IMR-90 (cell line): Measurements from ENCODE around the gene FERMT3. TPM values are rescaled to one million over a fixed set of nuclear protein-coding genes. Genes with fewer than 3 reads are reported as not detected.

Experiments
- ATAC-seq: fragments of 200-7000 bp; cut with Tn5 transposase; 2 replicates; pipeline ENCODE4 v1.9.1; 2020; ENCODE audit warnings: low read depth, mild to moderate bottlenecking, moderate library complexity
- BruUV-seq: library from RNA; stranded (reverse); fragments of 400-500 nt; replicated peaks from 2 replicates; lab custom pipeline; 2021; lab: Mats Ljungman, UMichigan
- CTCF ChIA-PET: fragments of 300-600 bp; formaldehyde crosslinking; extraction: SDS; loops from one replicate; lab custom pipeline; 2021; ENCODE audit warnings: antibody characterized with exemption; lab: Yijun Ruan, JAX
- POLR2A ChIA-PET: fragments of 300-600 bp; sonication (Branson Sonifier 250); formaldehyde crosslinking; loops from one replicate; lab custom pipeline; 2022; ENCODE audit warnings: antibody characterized with exemption; ENCODE audit not compliant: unreplicated experiment; lab: Charles Lee
- DNase-seq: peaks from one replicate; pipeline ENCODE4 v3.0.0; 2013
- H2AFZ ChIP-seq: replicated peaks from 2 replicates; pipeline ENCODE3; 2013; ENCODE audit warnings: low read length, mild to moderate bottlenecking; ENCODE audit not compliant: poor library complexity
- H2AK5ac ChIP-seq: 2 replicates; pipeline ENCODE4 v1.6.1; 2013; ENCODE audit warnings: low read depth, low read length, inconsistent platforms
- H2AK9ac ChIP-seq: replicated peaks from 2 replicates; pipeline ENCODE3; 2013; ENCODE audit warnings: mild to moderate bottlenecking, low read depth, low read length, moderate library complexity; ENCODE audit not compliant: poor library complexity
- H2BK120ac ChIP-seq: 2 replicates; pipeline ENCODE4 v1.6.1; 2013; ENCODE audit warnings: low read depth, low read length, inconsistent platforms
- H2BK15ac ChIP-seq: 3 replicates; pipeline ENCODE4 v1.6.1; 2013; ENCODE audit warnings: low read depth, low read length, inconsistent platforms
- H2BK20ac ChIP-seq: 2 replicates; pipeline ENCODE4 v1.6.1; 2013; ENCODE audit warnings: low read depth, mild to moderate bottlenecking, inconsistent platforms, low read length, moderate library complexity
- H2BK5ac ChIP-seq: 2 replicates; pipeline ENCODE4 v1.6.1; 2013; ENCODE audit warnings: mild to moderate bottlenecking, low read depth, low read length, inconsistent platforms; ENCODE audit not compliant: poor library complexity, severe bottlenecking
- H3K14ac ChIP-seq: replicated peaks from 2 replicates; pipeline ENCODE4 v1.6.1; 2013; ENCODE audit warnings: low read depth, low read length, inconsistent platforms
- H3K18ac ChIP-seq: 2 replicates; pipeline ENCODE4 v1.6.1; 2013; ENCODE audit warnings: low read depth, low read length, control low read depth
- H3K23ac ChIP-seq: 2 replicates; pipeline ENCODE4 v1.6.1; 2013; ENCODE audit warnings: low read depth, low read length, inconsistent platforms
- H3K27ac ChIP-seq: 2 replicates; pipeline ENCODE4 v1.5.1; 2013; ENCODE audit warnings: mild to moderate bottlenecking, control low read depth, low read length; ENCODE audit not compliant: insufficient read depth
- H3K27me3 ChIP-seq: 2 replicates; pipeline ENCODE4 v1.6.1; 2013; ENCODE audit warnings: low read length; ENCODE audit not compliant: control insufficient read depth, insufficient read depth
- H3K36me3 ChIP-seq: 2 replicates; pipeline ENCODE4 v1.6.1; 2013; ENCODE audit warnings: low read length, mixed read lengths; ENCODE audit not compliant: control insufficient read depth, insufficient read depth
- H3K4ac ChIP-seq: 2 replicates; pipeline ENCODE4 v1.6.1; 2013; ENCODE audit warnings: low read depth, low read length, inconsistent platforms
- H3K4me1 ChIP-seq: 2 replicates; pipeline ENCODE4 v1.6.1; 2013; ENCODE audit warnings: low read length, mixed read lengths; ENCODE audit not compliant: control insufficient read depth, insufficient read depth
- H3K4me2 ChIP-seq: 2 replicates; pipeline ENCODE4 v1.6.1; 2013; ENCODE audit warnings: low read depth, mild to moderate bottlenecking, control low read depth, low read length, moderate library complexity
- H3K4me3 ChIP-seq: 2 replicates; pipeline ENCODE4 v1.5.1; 2013; ENCODE audit warnings: low read depth, mild to moderate bottlenecking, control low read depth, low read length, moderate library complexity; ENCODE audit not compliant: insufficient read depth
- H3K56ac ChIP-seq: 2 replicates; pipeline ENCODE4 v1.6.1; 2013; ENCODE audit warnings: low read length, inconsistent platforms; ENCODE audit not compliant: insufficient read depth; ENCODE audit errors: extremely low read depth
- H3K79me1 ChIP-seq, 2 experiments: 2 replicates each; pipeline ENCODE4 v1.6.1; 2013; ENCODE audit warnings: low read length in 2 of 2, inconsistent platforms in 1 of 2, low read depth in 1 of 2
- H3K9ac ChIP-seq: 2 replicates; pipeline ENCODE4 v1.6.1; 2013; ENCODE audit warnings: low read depth, low read length, control low read depth
- H3K9me1 ChIP-seq: 2 replicates; pipeline ENCODE4 v1.6.1; 2013; ENCODE audit warnings: low read length, inconsistent platforms; ENCODE audit not compliant: insufficient read depth
- H3K9me3 ChIP-seq: 2 replicates; pipeline ENCODE4 v1.6.1; 2013; ENCODE audit warnings: low read length; ENCODE audit not compliant: control insufficient read depth, insufficient read depth
- H4K20me1 ChIP-seq: 2 replicates; pipeline ENCODE4 v1.6.1; 2013; ENCODE audit warnings: low read length, inconsistent platforms; ENCODE audit not compliant: insufficient read depth
- H4K5ac ChIP-seq: 2 replicates; pipeline ENCODE4 v1.6.1; 2013; ENCODE audit warnings: mild to moderate bottlenecking, low read depth, low read length, control low read depth
- H4K8ac ChIP-seq, 2 experiments: 2 replicates each; pipeline ENCODE4 v1.6.1; 2013; ENCODE audit warnings: low read depth in 2 of 2, low read length in 2 of 2, control low read depth in 1 of 2, inconsistent platforms in 1 of 2
- H4K91ac ChIP-seq: 2 replicates; pipeline ENCODE4 v1.6.1; 2013; ENCODE audit warnings: low read depth, low read length, inconsistent platforms; ENCODE audit not compliant: insufficient read depth
- BHLHE40 ChIP-seq: fragments of 150-350 bp; IDR thresholded peaks from 2 replicates; pipeline ENCODE4 v1.6.1; 2016; ENCODE audit warnings: mild to moderate bottlenecking, low read depth, low read length
- ELK1 ChIP-seq: fragments of 150-350 bp; IDR thresholded peaks from 2 replicates; pipeline ENCODE4 v1.6.1; 2016; ENCODE audit warnings: low read depth, mild to moderate bottlenecking, low read length, moderate library complexity, borderline replicate concordance
- MAZ ChIP-seq: IDR thresholded peaks from 2 replicates; pipeline ENCODE4 v1.6.1; 2012; ENCODE audit warnings: low read depth, mild to moderate bottlenecking, low read length, improper control_type of control experiment, moderate library complexity, borderline replicate concordance
- MXI1 ChIP-seq: IDR thresholded peaks from 2 replicates; pipeline ENCODE4 v1.6.1; 2012; ENCODE audit warnings: low read depth, mild to moderate bottlenecking, low read length, moderate library complexity, borderline replicate concordance
- NFE2L2 ChIP-seq: fragments of 150-350 bp; IDR thresholded peaks from 2 replicates; pipeline ENCODE4 v1.6.1; 2016; ENCODE audit warnings: low read depth, mild to moderate bottlenecking, low read length
- POLR2A ChIP-seq: IDR thresholded peaks from 2 replicates; pipeline ENCODE4 v1.6.1; 2012; ENCODE audit warnings: mild to moderate bottlenecking, low read depth, low read length
- RCOR1 ChIP-seq: IDR thresholded peaks from 2 replicates; pipeline ENCODE4 v1.6.1; 2012; ENCODE audit warnings: mild to moderate bottlenecking, low read length, improper control_type of control experiment; ENCODE audit not compliant: insufficient replicate concordance
- RFX5 ChIP-seq: IDR thresholded peaks from 2 replicates; pipeline ENCODE4 v1.8.0; 2012; ENCODE audit warnings: low read depth, mild to moderate bottlenecking, low read length, moderate library complexity
- WGBS, 2 experiments: methylation state at CpG; one replicate each; pipeline versions ENCODE4 v1.1.5 to v1.1.7; 2013; ENCODE audit warnings: missing lambda C conversion rate in 2 of 2; ENCODE audit not compliant: insufficient read length in 1 of 2; ENCODE audit errors: extremely low coverage in 2 of 2; 5-methylcytosine and 5-hydroxymethylcytosine counted together
- dilution Hi-C: fragments of 300-500 bp; cut with HindIII; formaldehyde crosslinking; loops from one replicate; pipeline ENCODE4 v1.14.3; 2018; ENCODE audit warnings: low sequenced_read_pairs; ENCODE audit not compliant: unreplicated experiment
- in situ Hi-C: fragments of 300-500 bp; cut with MboI; formaldehyde crosslinking; loops from 3 replicates; pipeline ENCODE4 v1.14.3; 2019; ENCODE audit warnings: low sequenced_read_pairs, inconsistent platforms, mixed read lengths
- intact Hi-C: fragments of 100-400 bp; cut with micrococcal nuclease; formaldehyde crosslinking; loops from 2 replicates; pipeline ENCODE4 v1.10.0; 2022
- polyA plus RNA-seq, 3 experiments: library from polyadenylated mRNA; depleted of rRNA; stranded (reverse); fragments of >200 nt; gene quantifications; 2 replicates each; pipeline ENCODE4 v1.2.3, GENCODE V29; 2012; ENCODE audit warnings: low replicate concordance in 1 of 3
- total RNA-seq: library from RNA; depleted of rRNA; stranded (reverse); fragments of >200 nt; gene quantifications from 2 replicates; pipeline ENCODE4 v1.2.3, GENCODE V29; 2012
- TF ChIP-seq, protein P1 (sequence below): conservative IDR thresholded peaks from 2 replicates; pipeline ENCODE4 v1.5.1; 2012; ENCODE audit warnings: mild to moderate bottlenecking, low read depth, low read length, improper control_type of control experiment

The FERMT3 gene
- total and polyA plus RNA-seq, 2 of the 4 experiments (the other 2 are of a cell fraction), result 0.36 to 2.3 TPM

- H3K9me3 ChIP-seq, result no peaks in the 10 kb centered on the region
- intact Hi-C loops (no loop called here), in situ Hi-C loops (no loop called here), dilution Hi-C loops (no loop called here)
- no peak for TF ChIP-seq ELK1
- TF ChIP-seq BHLHE40, result 0 out of 2 replicates have a peak, but pooled peaks have one; percentile 21
- no peak; the same call in 1 of the 2 replicates for TF ChIP-seq MAZ
- TF ChIP-seq NFE2L2, result no peak
- no peak for TF ChIP-seq RFX5
- TF ChIP-seq POLR2A, result peak; percentile 49
- no peak for TF ChIP-seq RCOR1
- TF ChIP-seq, protein P1, sequence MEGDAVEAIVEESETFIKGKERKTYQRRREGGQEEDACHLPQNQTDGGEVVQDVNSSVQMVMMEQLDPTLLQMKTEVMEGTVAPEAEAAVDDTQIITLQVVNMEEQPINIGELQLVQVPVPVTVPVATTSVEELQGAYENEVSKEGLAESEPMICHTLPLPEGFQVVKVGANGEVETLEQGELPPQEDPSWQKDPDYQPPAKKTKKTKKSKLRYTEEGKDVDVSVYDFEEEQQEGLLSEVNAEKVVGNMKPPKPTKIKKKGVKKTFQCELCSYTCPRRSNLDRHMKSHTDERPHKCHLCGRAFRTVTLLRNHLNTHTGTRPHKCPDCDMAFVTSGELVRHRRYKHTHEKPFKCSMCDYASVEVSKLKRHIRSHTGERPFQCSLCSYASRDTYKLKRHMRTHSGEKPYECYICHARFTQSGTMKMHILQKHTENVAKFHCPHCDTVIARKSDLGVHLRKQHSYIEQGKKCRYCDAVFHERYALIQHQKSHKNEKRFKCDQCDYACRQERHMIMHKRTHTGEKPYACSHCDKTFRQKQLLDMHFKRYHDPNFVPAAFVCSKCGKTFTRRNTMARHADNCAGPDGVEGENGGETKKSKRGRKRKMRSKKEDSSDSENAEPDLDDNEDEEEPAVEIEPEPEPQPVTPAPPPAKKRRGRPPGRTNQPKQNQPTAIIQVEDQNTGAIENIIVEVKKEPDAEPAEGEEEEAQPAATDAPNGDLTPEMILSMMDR, result peak; percentile 12; the same call in 1 of the 2 replicates
- TF ChIP-seq MXI1, result peak; percentile 70; the same call in 1 of the 2 replicates
- POLR2A ChIA-PET, result interaction anchor here (0.5 kb wide), 1 partner anchor 75 kb away, joined by 3 read pairs; no protein-coding TSS in a partner anchor
- WGBS, 2 experiments, result 0% methylated on average over 30 of the region's 54 CpGs; no CpG with 5 or more reads in 1 of the 2 experiments
- DNase-seq, result peak; percentile 66
- H3K14ac ChIP-seq, result peak within 1 kb of the TSS; percentile 95
- H2BK20ac ChIP-seq, result no peak within 1 kb of the TSS
- peak within 1 kb of the TSS; percentile 92 for H3K23ac ChIP-seq
- H2BK5ac ChIP-seq, result peak within 1 kb of the TSS; percentile 90
- H3K4me3 ChIP-seq, result peak within 1 kb of the TSS; percentile 95
- peak; percentile 84 for ATAC-seq
- H3K79me1 ChIP-seq, result peaks cover 22 to 62% of the 10 kb centered on the region in 2 experiments; a peak in 3 of 4 replicates
- peak within 1 kb of the TSS; percentile 82 for H3K18ac ChIP-seq
- no TSS peak for BruUV-seq
- H4K20me1 ChIP-seq, result no peaks in the 10 kb centered on the region; the same call in 1 of the 2 replicates
- H4K5ac ChIP-seq, result peak within 1 kb of the TSS; percentile 95
- peak within 1 kb of the TSS; percentile 95 for H3K4me2 ChIP-seq
- peak within 1 kb of the TSS; percentile 99 for H2AFZ ChIP-seq
- H3K56ac ChIP-seq, result peak within 1 kb of the TSS; percentile 83
- peak within 1 kb of the TSS; percentile 25 for H2BK120ac ChIP-seq
- H3K27me3 ChIP-seq, result no peaks in the 10 kb centered on the region
- peak within 1 kb of the TSS; percentile 85 for H3K27ac ChIP-seq
- peak within 1 kb of the TSS; percentile 95 for H3K4ac ChIP-seq
- peak within 1 kb of the TSS; percentile 26; the same call in 1 of the 3 replicates for H2BK15ac ChIP-seq
- H3K4me1 ChIP-seq, result peaks cover 20% of the 10 kb centered on the region
- H3K9me1 ChIP-seq, result peaks cover 19% of the 10 kb centered on the region
- peak within 1 kb of the TSS; percentile 94 for H2AK5ac ChIP-seq
- H2AK9ac ChIP-seq, result peak within 1 kb of the TSS; percentile 100
- peak within 1 kb of the TSS; percentile 93 for H3K9ac ChIP-seq
- peak within 1 kb of the TSS; percentile 86 to 99 for H4K8ac ChIP-seq
- CTCF ChIA-PET, result interaction anchor here (0.6 to 0.9 kb wide), 2 partner anchors 36 to 75 kb away, joined by 3 read pairs; no protein-coding TSS in a partner anchor
- peak within 1 kb of the TSS; percentile 94 for H4K91ac ChIP-seq
- peaks cover 5% of the 10 kb centered on the region for H3K36me3 ChIP-seq
Measured at GRCh38 chr11:64225608-64226506, 19.3 kb downstream of the FERMT3 start, which contains the start of the genes NUDT22 and TRPT1. Gene NUDT22, plus strand, starts transcription at chr11:64226274. Its CDS starts 379 bp downstream, at chr11:64226653. Gene TRPT1, minus strand, starts transcription at chr11:64226186. Its CDS starts 326 bp downstream, at chr11:64225860.
